CD8-positive, alpha-beta memory T cell (primary cell): ENCODE data around the gene IGLL5. TPM values are rescaled to one million over a fixed set of nuclear protein-coding genes. Genes with fewer than 3 reads are reported as not detected.

Experiments
- CTCF ChIA-PET: fragments of 350-600 bp; sonication (Branson Sonifier 250); formaldehyde crosslinking; loops from one replicate; lab custom pipeline; 2021; ENCODE audit warnings: antibody characterized with exemption; lab: Charles Lee
- POLR2A ChIA-PET: fragments of 350-600 bp; sonication (Branson Sonifier 250); formaldehyde crosslinking; loops from one replicate; lab custom pipeline; 2021; ENCODE audit warnings: antibody characterized with exemption; lab: Charles Lee
- DNase-seq, 5 donors: peaks; one replicate each; pipeline versions ENCODE4 v3.0.0 to v3.0.0-alpha.2; 2020 to 2022; ENCODE audit warnings: mixed read lengths in 1 of 5
- H3K27ac ChIP-seq: one replicate; pipeline ENCODE4 v1.7.0; 2013; ENCODE audit warnings: low read depth, mild to moderate bottlenecking, low read length, moderate library complexity
- H3K27me3 ChIP-seq: 2 replicates; pipeline ENCODE4 v1.7.0; 2013; ENCODE audit warnings: low read length, mild to moderate bottlenecking; ENCODE audit not compliant: insufficient read depth, poor library complexity, severe bottlenecking
- H3K36me3 ChIP-seq: 2 replicates; pipeline ENCODE4 v1.7.0; 2013; ENCODE audit warnings: mild to moderate bottlenecking, low read length, moderate library complexity; ENCODE audit not compliant: insufficient read depth
- H3K4me1 ChIP-seq: 2 replicates; pipeline ENCODE4 v1.7.0; 2013; ENCODE audit warnings: mild to moderate bottlenecking, low read length, moderate library complexity; ENCODE audit not compliant: insufficient read depth
- H3K4me3 ChIP-seq: 2 replicates; pipeline ENCODE4 v1.7.0; 2013; ENCODE audit warnings: mild to moderate bottlenecking, low read length
- H3K9me3 ChIP-seq: 2 replicates; pipeline ENCODE4 v1.7.0; 2013; ENCODE audit warnings: mild to moderate bottlenecking, low read length
- H3K27ac Mint-ChIP-seq, 8 donors: one replicate each; pipeline ENCODE4 v1.8.0; 2020 to 2021; ENCODE audit warnings: mixed read lengths in 8 of 8, mild to moderate bottlenecking in 6 of 8, inconsistent platforms in 3 of 8, moderate library complexity in 3 of 8
- H3K27me3 Mint-ChIP-seq, 2 donors: one replicate each; pipeline ENCODE4 v1.8.0; 2020 to 2021; ENCODE audit warnings: mixed read lengths in 2 of 2, mild to moderate bottlenecking in 1 of 2, moderate library complexity in 1 of 2
- H3K36me3 Mint-ChIP-seq, 3 donors: one replicate each; pipeline ENCODE4 v1.8.0; 2020 to 2021; ENCODE audit warnings: mixed read lengths in 3 of 3, inconsistent platforms in 1 of 3, mild to moderate bottlenecking in 1 of 3
- H3K4me1 Mint-ChIP-seq, 3 donors: one replicate each; pipeline ENCODE4 v1.8.0; 2020 to 2021; ENCODE audit warnings: mixed read lengths in 3 of 3, inconsistent platforms in 1 of 3, mild to moderate bottlenecking in 1 of 3
- H3K4me3 Mint-ChIP-seq, 7 donors: one replicate each; pipeline ENCODE4 v1.8.0; 2020 to 2021; ENCODE audit warnings: mixed read lengths in 7 of 7, mild to moderate bottlenecking in 6 of 7, moderate library complexity in 4 of 7, inconsistent platforms in 2 of 7
- H3K9me3 Mint-ChIP-seq, 5 donors: one replicate each; pipeline ENCODE4 v1.8.0; 2020 to 2022; ENCODE audit warnings: mixed read lengths in 5 of 5, mild to moderate bottlenecking in 3 of 5, moderate library complexity in 2 of 5, inconsistent platforms in 1 of 5
- polyA plus RNA-seq: library from polyadenylated mRNA; unstranded; fragments of 300-500 nt; fragmentation: Illumina TruSeq; gene quantifications from one replicate; pipeline ENCODE4 v1.2.3, GENCODE V29; 2021
- total RNA-seq, 2 experiments: library from RNA; stranded (reverse); gene quantifications; one replicate each; pipeline ENCODE4 v1.2.3, GENCODE V29; 2021

The IGLL5 gene
- total and polyA plus RNA-seq, 3 experiments from 2014 or later, result not detected

- Mint-ChIP-seq H3K27me3 (peaks cover 0 to 4% of the 10 kb centered on the region in 2 donors), H3K27ac (peak overlapping the region in 1 of 8 donors; percentile 21), H3K36me3 (peaks cover 4 to 40% (median 7%) of the 10 kb centered on the region in 3 donors), H3K4me3 (no peak overlapping the region), H3K9me3 (peaks cover 4 to 23% (median 17%) of the 10 kb centered on the region in 5 donors), H3K4me1 (peaks cover 18 to 32% (median 27%) of the 10 kb centered on the region in 3 donors)
- ChIA-PET CTCF (interaction anchor here (1.0 to 4.1 kb wide), 7 partner anchors 11 to 119 kb away, joined by 3 to 27 read pairs (median 12); no protein-coding TSS in a partner anchor), POLR2A (interaction anchor here (0.6 kb wide), 2 partner anchors 7 to 269 kb away, joined by 3 to 4 read pairs; no protein-coding TSS in a partner anchor)
- no peaks in the 10 kb centered on the region for H3K27me3 ChIP-seq
- no peaks in the 10 kb centered on the region for H3K4me1 ChIP-seq
- H3K27ac ChIP-seq, result no peak overlapping the region
- H3K4me3 ChIP-seq, result no peak overlapping the region
- no peaks in the 10 kb centered on the region for H3K9me3 ChIP-seq
- H3K36me3 ChIP-seq, result no peaks in the 10 kb centered on the region
- DNase-seq, result no peak
Measured at GRCh38 chr22:22872722-22873708, 14.6 kb upstream of the IGLL5 start.

GRCh38 chr22:22877523-22878210, 9.9 kb upstream of the IGLL5 start:
- peaks cover 0 to 4% of the 10 kb centered on the region in 2 donors for H3K27me3 Mint-ChIP-seq
- H3K4me3 Mint-ChIP-seq, result no peak overlapping the region
- peaks cover 2 to 22% (median 7%) of the 10 kb centered on the region in 3 donors for H3K36me3 Mint-ChIP-seq
- peaks cover 4 to 20% (median 15%) of the 10 kb centered on the region in 5 donors for H3K9me3 Mint-ChIP-seq
- DNase-seq, result peak; percentile 63 to 84 (median 75)
- no peaks in the 10 kb centered on the region for H3K9me3 ChIP-seq
- CTCF ChIA-PET, result interaction anchor here (0.6 to 10.8 kb wide), 28 partner anchors 9 to 186 kb away, joined by 3 to 247 read pairs (median 7); no protein-coding TSS in a partner anchor
- peaks cover 14 to 18% (median 17%) of the 10 kb centered on the region in 3 donors for H3K4me1 Mint-ChIP-seq
- POLR2A ChIA-PET, result interaction anchor here (1.0 to 1.1 kb wide), 3 partner anchors 67 to 124 kb away, joined by 4 to 5 read pairs (median 4); no protein-coding TSS in a partner anchor
- H3K4me3 ChIP-seq, result no peak overlapping the region
- H3K27ac Mint-ChIP-seq, result peak overlapping the region in 4 of 8 donors; percentile 43 to 69 (median 58)
- H3K4me1 ChIP-seq, result no peaks in the 10 kb centered on the region
- no peak overlapping the region for H3K27ac ChIP-seq
- H3K27me3 ChIP-seq, result no peaks in the 10 kb centered on the region
- no peaks in the 10 kb centered on the region for H3K36me3 ChIP-seq

GRCh38 chr22:22878211-22878570, 9.4 kb upstream of the IGLL5 start:
- CTCF ChIA-PET, result interaction anchor here (1.2 to 10.8 kb wide), 9 partner anchors 8 to 168 kb away, joined by 6 to 247 read pairs (median 18); no protein-coding TSS in a partner anchor
- Histone ChIP-seq H3K27ac (no peak overlapping the region), H3K4me3 (no peak overlapping the region), H3K27me3 (no peaks in the 10 kb centered on the region), H3K36me3 (no peaks in the 10 kb centered on the region), H3K9me3 (no peaks in the 10 kb centered on the region), H3K4me1 (no peaks in the 10 kb centered on the region)
- H3K36me3 Mint-ChIP-seq, result peaks cover 2 to 21% (median 7%) of the 10 kb centered on the region in 3 donors
- H3K9me3 Mint-ChIP-seq, result peaks cover 4 to 19% (median 15%) of the 10 kb centered on the region in 5 donors
- H3K4me3 Mint-ChIP-seq, result no peak overlapping the region
- no peak for DNase-seq
- POLR2A ChIA-PET, result no interaction called here
- peaks cover 14 to 18% (median 17%) of the 10 kb centered on the region in 3 donors for H3K4me1 Mint-ChIP-seq
- H3K27ac Mint-ChIP-seq, result peak overlapping the region in 1 of 8 donors; percentile 69
- peaks cover 0 to 4% of the 10 kb centered on the region in 2 donors for H3K27me3 Mint-ChIP-seq

GRCh38 chr22:22878801-22879674, 8.6 kb upstream of the IGLL5 start:
- Histone ChIP-seq H3K27ac (no peak overlapping the region), H3K36me3 (no peaks in the 10 kb centered on the region), H3K4me1 (no peaks in the 10 kb centered on the region), H3K4me3 (no peak overlapping the region), H3K27me3 (no peaks in the 10 kb centered on the region), H3K9me3 (no peaks in the 10 kb centered on the region)
- peaks cover 0 to 11% (median 8%) of the 10 kb centered on the region in 5 donors for H3K9me3 Mint-ChIP-seq
- no peak overlapping the region for H3K4me3 Mint-ChIP-seq
- H3K27ac Mint-ChIP-seq, result peak overlapping the region in 5 of 8 donors; percentile 37 to 87 (median 54)
- peaks cover 20 to 25% (median 21%) of the 10 kb centered on the region in 3 donors for H3K4me1 Mint-ChIP-seq
- DNase-seq, result no peak
- H3K27me3 Mint-ChIP-seq, result no peaks in the 10 kb centered on the region
- ChIA-PET POLR2A (no interaction called here), CTCF (interaction anchor here (1.3 to 10.8 kb wide), 11 partner anchors 22 to 187 kb away, joined by 3 to 247 read pairs (median 46); no protein-coding TSS in a partner anchor)
- peaks cover 2 to 14% (median 2%) of the 10 kb centered on the region in 3 donors for H3K36me3 Mint-ChIP-seq

GRCh38 chr22:22879675-22880155, 7.9 kb upstream of the IGLL5 start:
- H3K36me3 ChIP-seq, result no peaks in the 10 kb centered on the region
- Mint-ChIP-seq H3K9me3 (peaks cover 0 to 9% (median 4%) of the 10 kb centered on the region in 5 donors), H3K4me1 (peaks cover 22 to 29% (median 23%) of the 10 kb centered on the region in 3 donors), H3K4me3 (no peak overlapping the region), H3K27me3 (no peaks in the 10 kb centered on the region), H3K36me3 (peaks cover 0 to 11% (median under 1%) of the 10 kb centered on the region in 3 donors), H3K27ac (peak overlapping the region in 3 of 8 donors; percentile 54 to 87 (median 70))
- H3K27ac ChIP-seq, result no peak overlapping the region
- POLR2A ChIA-PET, result no interaction called here
- DNase-seq, result no peak
- no peaks in the 10 kb centered on the region for H3K9me3 ChIP-seq
- CTCF ChIA-PET, result interaction anchor here (1.0 to 10.8 kb wide), 10 partner anchors 23 to 188 kb away, joined by 3 to 247 read pairs (median 27); no protein-coding TSS in a partner anchor
- H3K4me1 ChIP-seq, result no peaks in the 10 kb centered on the region
- no peaks in the 10 kb centered on the region for H3K27me3 ChIP-seq
- no peak overlapping the region for H3K4me3 ChIP-seq

- Mint-ChIP-seq H3K4me1 (peaks cover 19 to 26% (median 22%) of the 10 kb centered on the region in 3 donors), H3K27ac (no peak overlapping the region), H3K27me3 (no peaks in the 10 kb centered on the region), H3K36me3 (peaks cover 0 to 6% (median 0%) of the 10 kb centered on the region in 3 donors), H3K9me3 (peaks cover 0 to 6% (median 2%) of the 10 kb centered on the region in 5 donors), H3K4me3 (no peak overlapping the region)
- no peaks in the 10 kb centered on the region for H3K27me3 ChIP-seq
- ChIA-PET POLR2A (no interaction called here), CTCF (interaction anchor here (0.8 to 10.8 kb wide), 13 partner anchors 9 to 188 kb away, joined by 3 to 247 read pairs (median 8); no protein-coding TSS in a partner anchor)
- H3K4me3 ChIP-seq, result no peak overlapping the region
- no peak for DNase-seq
- no peaks in the 10 kb centered on the region for H3K4me1 ChIP-seq
- no peaks in the 10 kb centered on the region for H3K9me3 ChIP-seq
- no peak overlapping the region for H3K27ac ChIP-seq
- no peaks in the 10 kb centered on the region for H3K36me3 ChIP-seq
Measured at GRCh38 chr22:22880645-22881044, 7.0 kb upstream of the IGLL5 start.
